Measurements from ENCODE around the gene MEN1.

DNA sequence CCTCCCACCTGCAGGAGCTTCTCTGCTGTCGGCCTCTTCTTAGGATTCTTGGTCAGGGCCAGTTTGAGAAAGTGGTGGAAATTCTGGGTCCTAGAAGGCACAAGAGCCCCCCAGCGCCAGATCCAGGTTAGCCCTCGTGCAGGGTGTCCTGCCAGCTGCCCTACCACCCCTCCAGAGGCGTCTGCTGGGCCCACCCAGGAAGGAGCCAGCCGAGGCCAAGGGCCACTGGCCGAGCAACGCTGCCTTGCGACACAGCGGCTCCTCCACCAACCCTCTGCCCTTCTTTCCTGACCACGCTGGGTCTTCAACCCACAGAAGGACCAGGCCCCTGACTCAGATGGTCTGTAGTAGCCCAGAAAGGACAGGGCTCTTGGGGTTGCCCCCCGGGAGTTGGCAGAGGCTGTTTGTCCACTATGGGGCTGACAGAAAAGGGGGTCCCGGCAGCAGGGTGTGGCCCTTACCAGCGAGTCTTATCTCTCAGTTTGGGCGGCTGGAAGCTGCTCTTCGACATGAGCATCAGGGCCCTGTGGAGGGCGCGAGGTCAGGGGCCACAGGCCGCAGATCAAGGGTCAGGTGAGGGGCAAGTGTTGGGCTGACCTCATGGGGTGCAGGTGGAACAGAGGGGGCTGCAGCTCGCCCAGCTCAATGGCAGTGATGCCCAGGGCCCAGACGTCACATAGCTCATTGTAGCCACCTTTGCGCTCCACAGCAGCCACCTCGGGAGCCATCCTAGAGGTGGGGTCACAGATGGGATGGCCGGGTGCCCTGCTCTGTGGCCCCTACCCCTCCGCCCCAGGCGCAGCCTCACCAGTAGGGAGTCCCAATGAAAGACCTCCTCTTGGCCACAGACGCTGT, 9.8 kb downstream of the MEN1 start:
- TF ChIP-seq, protein P1, sequence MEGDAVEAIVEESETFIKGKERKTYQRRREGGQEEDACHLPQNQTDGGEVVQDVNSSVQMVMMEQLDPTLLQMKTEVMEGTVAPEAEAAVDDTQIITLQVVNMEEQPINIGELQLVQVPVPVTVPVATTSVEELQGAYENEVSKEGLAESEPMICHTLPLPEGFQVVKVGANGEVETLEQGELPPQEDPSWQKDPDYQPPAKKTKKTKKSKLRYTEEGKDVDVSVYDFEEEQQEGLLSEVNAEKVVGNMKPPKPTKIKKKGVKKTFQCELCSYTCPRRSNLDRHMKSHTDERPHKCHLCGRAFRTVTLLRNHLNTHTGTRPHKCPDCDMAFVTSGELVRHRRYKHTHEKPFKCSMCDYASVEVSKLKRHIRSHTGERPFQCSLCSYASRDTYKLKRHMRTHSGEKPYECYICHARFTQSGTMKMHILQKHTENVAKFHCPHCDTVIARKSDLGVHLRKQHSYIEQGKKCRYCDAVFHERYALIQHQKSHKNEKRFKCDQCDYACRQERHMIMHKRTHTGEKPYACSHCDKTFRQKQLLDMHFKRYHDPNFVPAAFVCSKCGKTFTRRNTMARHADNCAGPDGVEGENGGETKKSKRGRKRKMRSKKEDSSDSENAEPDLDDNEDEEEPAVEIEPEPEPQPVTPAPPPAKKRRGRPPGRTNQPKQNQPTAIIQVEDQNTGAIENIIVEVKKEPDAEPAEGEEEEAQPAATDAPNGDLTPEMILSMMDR (IDR thresholded peaks at IDR 0.05): no peak
- TF ChIP-seq POLR2A (IDR thresholded peaks at IDR 0.05): no peak
